IMR-90 (cell line): ENCODE measurements around the gene PDF. TPM values are rescaled to one million over a fixed set of nuclear protein-coding genes. Genes with fewer than 3 reads are reported as not detected.

ENCODE experiments used
- ATAC-seq: fragments of 200-7000 bp; cut with Tn5 transposase; 2 replicates; pipeline ENCODE4 v1.9.1; 2020; ENCODE audit warnings: low read depth, mild to moderate bottlenecking, moderate library complexity
- BruUV-seq: library from RNA; stranded (reverse); fragments of 400-500 nt; replicated peaks from 2 replicates; lab custom pipeline; 2021; lab: Mats Ljungman, UMichigan
- CTCF ChIA-PET: fragments of 300-600 bp; formaldehyde crosslinking; extraction: SDS; loops from one replicate; lab custom pipeline; 2021; ENCODE audit warnings: antibody characterized with exemption; lab: Yijun Ruan, JAX
- POLR2A ChIA-PET: fragments of 300-600 bp; sonication (Branson Sonifier 250); formaldehyde crosslinking; loops from one replicate; lab custom pipeline; 2022; ENCODE audit warnings: antibody characterized with exemption; ENCODE audit not compliant: unreplicated experiment; lab: Charles Lee
- DNase-seq: peaks from one replicate; pipeline ENCODE4 v3.0.0; 2013
- H2AFZ ChIP-seq: replicated peaks from 2 replicates; pipeline ENCODE3; 2013; ENCODE audit warnings: low read length, mild to moderate bottlenecking; ENCODE audit not compliant: poor library complexity
- H2AK5ac ChIP-seq: 2 replicates; pipeline ENCODE4 v1.6.1; 2013; ENCODE audit warnings: low read depth, low read length, inconsistent platforms
- H2AK9ac ChIP-seq: replicated peaks from 2 replicates; pipeline ENCODE3; 2013; ENCODE audit warnings: mild to moderate bottlenecking, low read depth, low read length, moderate library complexity; ENCODE audit not compliant: poor library complexity
- H2BK120ac ChIP-seq: 2 replicates; pipeline ENCODE4 v1.6.1; 2013; ENCODE audit warnings: low read depth, low read length, inconsistent platforms
- H2BK15ac ChIP-seq: 3 replicates; pipeline ENCODE4 v1.6.1; 2013; ENCODE audit warnings: low read depth, low read length, inconsistent platforms
- H2BK20ac ChIP-seq: 2 replicates; pipeline ENCODE4 v1.6.1; 2013; ENCODE audit warnings: low read depth, mild to moderate bottlenecking, inconsistent platforms, low read length, moderate library complexity
- H2BK5ac ChIP-seq: 2 replicates; pipeline ENCODE4 v1.6.1; 2013; ENCODE audit warnings: mild to moderate bottlenecking, low read depth, low read length, inconsistent platforms; ENCODE audit not compliant: poor library complexity, severe bottlenecking
- H3K14ac ChIP-seq: replicated peaks from 2 replicates; pipeline ENCODE4 v1.6.1; 2013; ENCODE audit warnings: low read depth, low read length, inconsistent platforms
- H3K18ac ChIP-seq: 2 replicates; pipeline ENCODE4 v1.6.1; 2013; ENCODE audit warnings: low read depth, low read length, control low read depth
- H3K23ac ChIP-seq: 2 replicates; pipeline ENCODE4 v1.6.1; 2013; ENCODE audit warnings: low read depth, low read length, inconsistent platforms
- H3K27ac ChIP-seq: 2 replicates; pipeline ENCODE4 v1.5.1; 2013; ENCODE audit warnings: mild to moderate bottlenecking, control low read depth, low read length; ENCODE audit not compliant: insufficient read depth
- H3K27me3 ChIP-seq: 2 replicates; pipeline ENCODE4 v1.6.1; 2013; ENCODE audit warnings: low read length; ENCODE audit not compliant: control insufficient read depth, insufficient read depth
- H3K36me3 ChIP-seq: 2 replicates; pipeline ENCODE4 v1.6.1; 2013; ENCODE audit warnings: low read length, mixed read lengths; ENCODE audit not compliant: control insufficient read depth, insufficient read depth
- H3K4ac ChIP-seq: 2 replicates; pipeline ENCODE4 v1.6.1; 2013; ENCODE audit warnings: low read depth, low read length, inconsistent platforms
- H3K4me1 ChIP-seq: 2 replicates; pipeline ENCODE4 v1.6.1; 2013; ENCODE audit warnings: low read length, mixed read lengths; ENCODE audit not compliant: control insufficient read depth, insufficient read depth
- H3K4me2 ChIP-seq: 2 replicates; pipeline ENCODE4 v1.6.1; 2013; ENCODE audit warnings: low read depth, mild to moderate bottlenecking, control low read depth, low read length, moderate library complexity
- H3K4me3 ChIP-seq: 2 replicates; pipeline ENCODE4 v1.5.1; 2013; ENCODE audit warnings: low read depth, mild to moderate bottlenecking, control low read depth, low read length, moderate library complexity; ENCODE audit not compliant: insufficient read depth
- H3K56ac ChIP-seq: 2 replicates; pipeline ENCODE4 v1.6.1; 2013; ENCODE audit warnings: low read length, inconsistent platforms; ENCODE audit not compliant: insufficient read depth; ENCODE audit errors: extremely low read depth
- H3K79me1 ChIP-seq, 2 experiments: 2 replicates each; pipeline ENCODE4 v1.6.1; 2013; ENCODE audit warnings: low read length in 2 of 2, inconsistent platforms in 1 of 2, low read depth in 1 of 2
- H3K9ac ChIP-seq: 2 replicates; pipeline ENCODE4 v1.6.1; 2013; ENCODE audit warnings: low read depth, low read length, control low read depth
- H3K9me1 ChIP-seq: 2 replicates; pipeline ENCODE4 v1.6.1; 2013; ENCODE audit warnings: low read length, inconsistent platforms; ENCODE audit not compliant: insufficient read depth
- H3K9me3 ChIP-seq: 2 replicates; pipeline ENCODE4 v1.6.1; 2013; ENCODE audit warnings: low read length; ENCODE audit not compliant: control insufficient read depth, insufficient read depth
- H4K20me1 ChIP-seq: 2 replicates; pipeline ENCODE4 v1.6.1; 2013; ENCODE audit warnings: low read length, inconsistent platforms; ENCODE audit not compliant: insufficient read depth
- H4K5ac ChIP-seq: 2 replicates; pipeline ENCODE4 v1.6.1; 2013; ENCODE audit warnings: mild to moderate bottlenecking, low read depth, low read length, control low read depth
- H4K8ac ChIP-seq, 2 experiments: 2 replicates each; pipeline ENCODE4 v1.6.1; 2013; ENCODE audit warnings: low read depth in 2 of 2, low read length in 2 of 2, control low read depth in 1 of 2, inconsistent platforms in 1 of 2
- H4K91ac ChIP-seq: 2 replicates; pipeline ENCODE4 v1.6.1; 2013; ENCODE audit warnings: low read depth, low read length, inconsistent platforms; ENCODE audit not compliant: insufficient read depth
- BHLHE40 ChIP-seq: fragments of 150-350 bp; IDR thresholded peaks from 2 replicates; pipeline ENCODE4 v1.6.1; 2016; ENCODE audit warnings: mild to moderate bottlenecking, low read depth, low read length
- CEBPB ChIP-seq: IDR thresholded peaks from 2 replicates; pipeline ENCODE4 v1.6.1; 2012; ENCODE audit warnings: low read depth, low read length, improper control_type of control experiment
- ELK1 ChIP-seq: fragments of 150-350 bp; IDR thresholded peaks from 2 replicates; pipeline ENCODE4 v1.6.1; 2016; ENCODE audit warnings: low read depth, mild to moderate bottlenecking, low read length, moderate library complexity, borderline replicate concordance
- FOS ChIP-seq: fragments of 150-350 bp; IDR thresholded peaks from 2 replicates; pipeline ENCODE4 v1.6.1; 2016; ENCODE audit warnings: low read depth, low read length
- MAFK ChIP-seq: IDR thresholded peaks from 2 replicates; pipeline ENCODE4 v1.6.1; 2012; ENCODE audit warnings: low read depth, low read length, improper control_type of control experiment
- MXI1 ChIP-seq: IDR thresholded peaks from 2 replicates; pipeline ENCODE4 v1.6.1; 2012; ENCODE audit warnings: low read depth, mild to moderate bottlenecking, low read length, moderate library complexity, borderline replicate concordance
- NFE2L2 ChIP-seq: fragments of 150-350 bp; IDR thresholded peaks from 2 replicates; pipeline ENCODE4 v1.6.1; 2016; ENCODE audit warnings: low read depth, mild to moderate bottlenecking, low read length
- RCOR1 ChIP-seq: IDR thresholded peaks from 2 replicates; pipeline ENCODE4 v1.6.1; 2012; ENCODE audit warnings: mild to moderate bottlenecking, low read length, improper control_type of control experiment; ENCODE audit not compliant: insufficient replicate concordance
- RFX5 ChIP-seq: IDR thresholded peaks from 2 replicates; pipeline ENCODE4 v1.8.0; 2012; ENCODE audit warnings: low read depth, mild to moderate bottlenecking, low read length, moderate library complexity
- SMC3 ChIP-seq: fragments of 150-350 bp; IDR thresholded peaks from 2 replicates; pipeline ENCODE4 v1.6.1; 2016; ENCODE audit warnings: low read depth, mild to moderate bottlenecking, antibody characterized with exemption, low read length, moderate library complexity
- USF2 ChIP-seq: fragments of 150-350 bp; IDR thresholded peaks from 2 replicates; pipeline ENCODE4 v1.6.1; 2017; ENCODE audit warnings: mild to moderate bottlenecking, antibody characterized with exemption, low read length, low read depth
- WGBS, 2 experiments: methylation state at CpG; one replicate each; pipeline versions ENCODE4 v1.1.5 to v1.1.7; 2013; ENCODE audit warnings: missing lambda C conversion rate in 2 of 2; ENCODE audit not compliant: insufficient read length in 1 of 2; ENCODE audit errors: extremely low coverage in 2 of 2; 5-methylcytosine and 5-hydroxymethylcytosine counted together
- dilution Hi-C: fragments of 300-500 bp; cut with HindIII; formaldehyde crosslinking; loops from one replicate; pipeline ENCODE4 v1.14.3; 2018; ENCODE audit warnings: low sequenced_read_pairs; ENCODE audit not compliant: unreplicated experiment
- in situ Hi-C: fragments of 300-500 bp; cut with MboI; formaldehyde crosslinking; loops from 3 replicates; pipeline ENCODE4 v1.14.3; 2019; ENCODE audit warnings: low sequenced_read_pairs, inconsistent platforms, mixed read lengths
- intact Hi-C: fragments of 100-400 bp; cut with micrococcal nuclease; formaldehyde crosslinking; loops from 2 replicates; pipeline ENCODE4 v1.10.0; 2022
- polyA plus RNA-seq, 3 experiments: library from polyadenylated mRNA; depleted of rRNA; stranded (reverse); fragments of >200 nt; gene quantifications; 2 replicates each; pipeline ENCODE4 v1.2.3, GENCODE V29; 2012; ENCODE audit warnings: low replicate concordance in 1 of 3
- total RNA-seq: library from RNA; depleted of rRNA; stranded (reverse); fragments of >200 nt; gene quantifications from 2 replicates; pipeline ENCODE4 v1.2.3, GENCODE V29; 2012

The PDF gene
- total and polyA plus RNA-seq, 2 of the 4 experiments (the other 2 are of a cell fraction), result 4.5 to 6.4 TPM

GRCh38 chr16:69323415-69323814, 7.0 kb downstream of the PDF start:
- no peak overlapping the region for H4K8ac ChIP-seq
- H2AFZ ChIP-seq, result no peak overlapping the region
- H2BK20ac ChIP-seq, result no peak overlapping the region
- H2BK15ac ChIP-seq, result no peak overlapping the region
- intact Hi-C loops, result no loop called here
- no peak overlapping the region for H2AK5ac ChIP-seq
- H3K36me3 ChIP-seq, result peaks cover 75% of the 10 kb centered on the region
- no peaks in the 10 kb centered on the region for H3K27me3 ChIP-seq
- WGBS, 2 experiments, result 97% methylated on average over 7 of the region's 14 CpGs; no CpG with 5 or more reads in 1 of the 2 experiments
- no peak overlapping the region for H2BK120ac ChIP-seq
- no peak overlapping the region for H3K4me3 ChIP-seq
- no peaks in the 10 kb centered on the region for H3K9me3 ChIP-seq
- H3K4ac ChIP-seq, result no peak overlapping the region
- dilution Hi-C loops, result no loop called here
- no peak overlapping the region for H3K9ac ChIP-seq
- CTCF ChIA-PET, result no interaction called here
- no peak overlapping the region for H2BK5ac ChIP-seq
- BruUV-seq, result no TSS peak
- TF ChIP-seq USF2 (no peak), BHLHE40 (no peak), CEBPB (no peak), SMC3 (no peak), RCOR1 (no peak), MXI1 (no peak), FOS (no peak), NFE2L2 (no peak), ELK1 (no peak), RFX5 (no peak), MAFK (no peak)
- peaks cover 34 to 83% of the 10 kb centered on the region in 2 experiments for H3K79me1 ChIP-seq
- H2AK9ac ChIP-seq, result peak overlapping the region; percentile 13
- no peak overlapping the region for H3K23ac ChIP-seq
- no peak overlapping the region for H3K56ac ChIP-seq
- no peak for ATAC-seq
- POLR2A ChIA-PET, result no interaction called here
- no peak for DNase-seq
- peaks cover 2% of the 10 kb centered on the region for H3K4me1 ChIP-seq
- H4K20me1 ChIP-seq, result peaks cover 58% of the 10 kb centered on the region
- H3K9me1 ChIP-seq, result peaks cover 13% of the 10 kb centered on the region
- no peak overlapping the region for H3K4me2 ChIP-seq
- no peak overlapping the region for H4K91ac ChIP-seq
- no peak overlapping the region for H4K5ac ChIP-seq
- no peak overlapping the region for H3K27ac ChIP-seq
- in situ Hi-C loops, result no loop called here
- no peak overlapping the region for H3K14ac ChIP-seq
- H3K18ac ChIP-seq, result no peak overlapping the region
